ENCODE results near the gene RASGRP1.

RASGRP1 gene

GRCh38 chr15:38535491-38536200 is 29.0 kb downstream of the RASGRP1 start:
- DNase-seq = no peak

- DNase-seq = no peak
Observed at GRCh38 chr15:38534691-38535090, 29.9 kb downstream of the RASGRP1 start.

- no peak for DNase-seq
Observed at GRCh38 chr15:38533926-38534325, 30.7 kb downstream of the RASGRP1 start.

GRCh38 chr15:38533416-38533915 is 31.1 kb downstream of the RASGRP1 start:
- DNase-seq = no peak

GRCh38 chr15:38532728-38533127 is 31.9 kb downstream of the RASGRP1 start:
- no peak for DNase-seq

GRCh38 chr15:38531509-38531908 is 33.1 kb downstream of the RASGRP1 start:
- no peak for DNase-seq

- no peak for DNase-seq
Observed at GRCh38 chr15:38530113-38530512, 34.5 kb downstream of the RASGRP1 start.

- DNase-seq = no peak
Observed at GRCh38 chr15:38528294-38528693, 36.3 kb downstream of the RASGRP1 start.

GRCh38 chr15:38526158-38526557 is 38.5 kb downstream of the RASGRP1 start:
- DNase-seq = no peak

GRCh38 chr15:38525489-38525888 is 39.1 kb downstream of the RASGRP1 start:
- DNase-seq = no peak

GRCh38 chr15:38524156-38524555 is 40.5 kb downstream of the RASGRP1 start:
- no peak for DNase-seq

- no peak for DNase-seq
Observed at GRCh38 chr15:38522922-38523321, 41.7 kb downstream of the RASGRP1 start.

GRCh38 chr15:38521316-38521715 is 43.3 kb downstream of the RASGRP1 start:
- no peak for DNase-seq

GRCh38 chr15:38520035-38520434 is 44.6 kb downstream of the RASGRP1 start:
- DNase-seq = no peak

- DNase-seq = no peak
Observed at GRCh38 chr15:38518084-38518483, 46.5 kb downstream of the RASGRP1 start.

- no peak for DNase-seq
Observed at GRCh38 chr15:38517312-38517975, 47.2 kb downstream of the RASGRP1 start.

- no peak for DNase-seq
Observed at GRCh38 chr15:38516626-38517025, 48.0 kb downstream of the RASGRP1 start.

GRCh38 chr15:38514601-38515000 is 50.0 kb downstream of the RASGRP1 start:
- no peak for DNase-seq

GRCh38 chr15:38512901-38513300 is 51.7 kb downstream of the RASGRP1 start:
- DNase-seq = no peak

- DNase-seq = no peak
Observed at GRCh38 chr15:38509152-38509551, 55.5 kb downstream of the RASGRP1 start.

- no peak for DNase-seq
Observed at GRCh38 chr15:38508647-38509046, 56.0 kb downstream of the RASGRP1 start.

- DNase-seq = no peak
Observed at GRCh38 chr15:38507570-38507969, 57.0 kb downstream of the RASGRP1 start.

- no peak for DNase-seq
Observed at GRCh38 chr15:38506997-38507396, 57.6 kb downstream of the RASGRP1 start.

All from right kidney (tissue), 1 donor.